ENCODE data around the gene RNF175.

GRCh38 chr4:153785910-153786721, 26.3 kb upstream of the RNF175 start:
- TF ChIP-seq CTCF (conservative IDR thresholded peaks at IDR 0.05) (peak; percentile 65), ZFX (IDR thresholded peaks at IDR 0.05) (no peak)

All from C4-2B (cell line).